ENCODE data around the gene POMGNT2.

- TF ChIP-seq CTCF (IDR thresholded peaks at IDR 0.05; ENCODE audit: low read length) (no peak), EZH2 (IDR thresholded peaks at IDR 0.05; ENCODE audit: borderline replicate concordance, low read length) (no peak)
These were observed 33.5 kb downstream of the POMGNT2 start for GRCh38 chr3:43072361-43072760.
